ENCODE data around the gene CDKN1C. TPM values are rescaled to one million over a fixed set of nuclear protein-coding genes. Genes with fewer than 3 reads are reported as not detected.

The CDKN1C gene
- total and polyA plus RNA-seq, 2 of the 8 experiments (the other 6 are each of a cell fraction or from before 2014, with no cell fraction given): 12.8 to 14.1 TPM

DNA sequence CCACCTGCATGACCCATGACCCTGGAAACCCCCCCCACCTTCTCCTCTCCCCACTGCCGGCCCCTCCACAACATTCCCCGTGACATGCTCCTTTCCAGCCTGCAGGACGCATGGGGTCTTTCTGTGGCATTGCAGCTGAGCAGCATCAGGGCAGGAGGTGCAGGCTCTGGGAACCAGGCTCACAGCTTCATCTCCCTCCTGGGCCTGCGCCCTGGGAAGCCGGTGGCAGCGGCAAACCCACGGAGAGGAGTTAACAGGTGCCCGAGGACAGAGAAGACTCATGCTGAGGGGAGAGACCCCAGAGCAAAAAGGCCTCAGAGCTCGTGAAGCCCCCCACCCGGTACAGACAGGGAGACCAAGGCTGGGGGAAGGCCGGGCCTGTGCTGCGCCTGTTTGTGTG is 32.2 kb downstream of the CDKN1C start (continued):
- TF ChIP-seq EZH2 (IDR thresholded peaks at IDR 0.05; ENCODE audit: low read depth, low read length, severe bottlenecking): no peak
- no peak for TF ChIP-seq CBX8 (IDR thresholded peaks at IDR 0.05; ENCODE audit: borderline replicate concordance, low read depth, low read length)
- TF ChIP-seq, protein P1, sequence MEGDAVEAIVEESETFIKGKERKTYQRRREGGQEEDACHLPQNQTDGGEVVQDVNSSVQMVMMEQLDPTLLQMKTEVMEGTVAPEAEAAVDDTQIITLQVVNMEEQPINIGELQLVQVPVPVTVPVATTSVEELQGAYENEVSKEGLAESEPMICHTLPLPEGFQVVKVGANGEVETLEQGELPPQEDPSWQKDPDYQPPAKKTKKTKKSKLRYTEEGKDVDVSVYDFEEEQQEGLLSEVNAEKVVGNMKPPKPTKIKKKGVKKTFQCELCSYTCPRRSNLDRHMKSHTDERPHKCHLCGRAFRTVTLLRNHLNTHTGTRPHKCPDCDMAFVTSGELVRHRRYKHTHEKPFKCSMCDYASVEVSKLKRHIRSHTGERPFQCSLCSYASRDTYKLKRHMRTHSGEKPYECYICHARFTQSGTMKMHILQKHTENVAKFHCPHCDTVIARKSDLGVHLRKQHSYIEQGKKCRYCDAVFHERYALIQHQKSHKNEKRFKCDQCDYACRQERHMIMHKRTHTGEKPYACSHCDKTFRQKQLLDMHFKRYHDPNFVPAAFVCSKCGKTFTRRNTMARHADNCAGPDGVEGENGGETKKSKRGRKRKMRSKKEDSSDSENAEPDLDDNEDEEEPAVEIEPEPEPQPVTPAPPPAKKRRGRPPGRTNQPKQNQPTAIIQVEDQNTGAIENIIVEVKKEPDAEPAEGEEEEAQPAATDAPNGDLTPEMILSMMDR (IDR thresholded peaks at IDR 0.05; ENCODE audit: control extremely low read depth in 1 of 3, insufficient read depth in 1 of 3, low read depth in 1 of 3, low read length in 3 of 3): no peak
- no peak for TF ChIP-seq YY1 (IDR thresholded peaks at IDR 0.05; ENCODE audit: low read depth, low read length)

Data from H1 (cell line).